ENCODE data around the gene ARL15. TPM values are rescaled to one million over a fixed set of nuclear protein-coding genes. Genes with fewer than 3 reads are reported as not detected.

The ARL15 gene
- total and polyA plus RNA-seq, 2 donors (not counting 1 experiment from before 2014, with no cell fraction given): 5.8 to 20.5 TPM

DNA sequence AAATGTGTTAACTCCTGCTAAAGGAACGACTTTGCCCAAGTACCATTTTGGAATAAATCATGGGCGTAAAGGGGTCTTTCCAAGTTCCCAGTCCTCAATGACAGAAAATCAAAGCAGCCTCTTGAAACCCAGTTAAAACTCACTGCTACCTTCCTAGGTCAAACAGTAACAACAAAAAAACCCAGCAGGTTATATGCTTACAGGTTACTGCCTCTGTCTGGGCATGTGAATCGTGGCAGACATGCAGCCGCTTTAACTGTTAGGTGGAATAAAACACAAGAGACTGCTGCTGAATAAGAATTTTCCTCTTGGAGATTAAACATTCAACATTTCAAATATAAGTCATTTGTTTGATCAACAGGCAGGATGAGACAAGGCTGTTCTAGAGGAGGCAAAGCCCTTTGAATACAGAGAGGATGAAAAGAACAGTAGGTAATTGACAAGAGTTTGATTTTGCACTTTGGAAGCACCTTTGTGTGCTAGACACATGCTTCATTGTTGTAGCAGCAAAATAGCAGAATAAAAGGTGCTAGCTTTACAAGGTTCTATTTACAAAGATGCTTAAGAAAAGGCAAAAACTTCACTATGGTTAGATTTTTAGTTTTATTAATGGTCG lies 430.6 kb downstream of the ARL15 start:
- Histone ChIP-seq H3K4me3 (ENCODE audit: control extremely low read depth in 1 of 5, extremely low read depth in 1 of 5, insufficient read depth in 1 of 5, low read depth in 2 of 5, low read length in 4 of 5) (no peak overlapping the region), H2AFZ (ENCODE audit: insufficient read depth, low read depth, low read length, poor library complexity, severe bottlenecking) (no peak overlapping the region), H3K79me2 (ENCODE audit: control insufficient read depth, insufficient read depth, low read length) (no peaks in the 10 kb centered on the region), H3K36me3 (replicated peaks in 1 of 2; ENCODE audit: control extremely low read depth in 1 of 2, control insufficient read depth in 1 of 2, extremely low read depth in 1 of 2, insufficient read depth in 2 of 2, low read length in 1 of 2) (no peaks in the 10 kb centered on the region), H3K27me3 (replicated peaks in 1 of 4; ENCODE audit: control extremely low read depth in 1 of 4, control insufficient read depth in 3 of 4, insufficient read depth in 4 of 4, low read length in 3 of 4) (no peaks in the 10 kb centered on the region), H4K20me1 (ENCODE audit: control insufficient read depth, insufficient read depth, low read length, poor library complexity, severe bottlenecking) (no peaks in the 10 kb centered on the region), H3K27ac (ENCODE audit: low read length in 2 of 2) (no peak overlapping the region), H3K9me3 (ENCODE audit: control extremely low read depth in 1 of 3, control insufficient read depth in 2 of 3, insufficient read depth in 1 of 3, low read length in 2 of 3) (peaks cover 0 to 2% (median 0%) of the 10 kb centered on the region in 3 donors), H3K9ac (ENCODE audit: low read length) (no peak overlapping the region), H3K4me1 (ENCODE audit: control insufficient read depth in 2 of 2, insufficient read depth in 2 of 2, low read length in 2 of 2) (no peaks in the 10 kb centered on the region), H3K4me2 (replicated peaks; ENCODE audit: low read depth, low read length, poor library complexity, severe bottlenecking) (no peak overlapping the region)
- peaks cover 4% of the 10 kb centered on the region for H3K4me1 Mint-ChIP-seq
- DNase-seq: no peak
- H3K4me3 Mint-ChIP-seq: no peak overlapping the region
- no peaks in the 10 kb centered on the region for H3K27me3 Mint-ChIP-seq
- intact Hi-C loops (cut with micrococcal nuclease): no loop called here
- ATAC-seq (ENCODE audit: low read depth): no peak
- WGBS (ENCODE audit: insufficient coverage): 100% methylated on average over 1 of the region's 5 CpGs
- H3K27ac Mint-ChIP-seq: no peak overlapping the region
- TF ChIP-seq, protein P1, sequence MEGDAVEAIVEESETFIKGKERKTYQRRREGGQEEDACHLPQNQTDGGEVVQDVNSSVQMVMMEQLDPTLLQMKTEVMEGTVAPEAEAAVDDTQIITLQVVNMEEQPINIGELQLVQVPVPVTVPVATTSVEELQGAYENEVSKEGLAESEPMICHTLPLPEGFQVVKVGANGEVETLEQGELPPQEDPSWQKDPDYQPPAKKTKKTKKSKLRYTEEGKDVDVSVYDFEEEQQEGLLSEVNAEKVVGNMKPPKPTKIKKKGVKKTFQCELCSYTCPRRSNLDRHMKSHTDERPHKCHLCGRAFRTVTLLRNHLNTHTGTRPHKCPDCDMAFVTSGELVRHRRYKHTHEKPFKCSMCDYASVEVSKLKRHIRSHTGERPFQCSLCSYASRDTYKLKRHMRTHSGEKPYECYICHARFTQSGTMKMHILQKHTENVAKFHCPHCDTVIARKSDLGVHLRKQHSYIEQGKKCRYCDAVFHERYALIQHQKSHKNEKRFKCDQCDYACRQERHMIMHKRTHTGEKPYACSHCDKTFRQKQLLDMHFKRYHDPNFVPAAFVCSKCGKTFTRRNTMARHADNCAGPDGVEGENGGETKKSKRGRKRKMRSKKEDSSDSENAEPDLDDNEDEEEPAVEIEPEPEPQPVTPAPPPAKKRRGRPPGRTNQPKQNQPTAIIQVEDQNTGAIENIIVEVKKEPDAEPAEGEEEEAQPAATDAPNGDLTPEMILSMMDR (IDR thresholded peaks at IDR 0.05): no peak
- no peak for TF ChIP-seq EZH2 (IDR thresholded peaks at IDR 0.05; ENCODE audit: borderline replicate concordance, insufficient read depth, low read depth, low read length, poor library complexity, severe bottlenecking)
- no peaks in the 10 kb centered on the region for H3K9me3 Mint-ChIP-seq (ENCODE audit: insufficient read depth)
- CTCF ChIA-PET: no interaction called here
- POLR2A ChIA-PET: no interaction called here

DNA sequence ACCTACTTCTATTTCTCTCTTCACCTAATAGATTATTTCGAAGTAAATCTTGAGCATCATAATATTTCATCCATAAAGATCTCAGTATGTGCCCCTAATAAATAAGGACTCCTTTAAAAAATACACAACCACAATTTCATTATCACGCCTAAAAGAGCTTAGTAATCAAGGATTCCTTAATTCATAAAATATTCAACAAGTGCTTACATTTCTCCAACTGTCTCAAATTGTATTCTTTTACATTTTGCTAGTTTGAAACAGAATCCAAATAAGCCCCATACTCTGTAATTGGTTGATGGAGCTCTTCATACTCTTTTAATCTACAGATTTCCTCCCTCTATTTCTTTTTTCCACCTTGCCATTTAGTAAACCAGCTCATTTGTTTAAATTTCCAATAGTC lies 432.4 kb downstream of the ARL15 start:
- Mint-ChIP-seq H3K9me3 (ENCODE audit: insufficient read depth) (no peaks in the 10 kb centered on the region), H3K4me1 (no peaks in the 10 kb centered on the region), H3K4me3 (no peak overlapping the region), H3K27me3 (no peaks in the 10 kb centered on the region), H3K27ac (no peak overlapping the region)
- Histone ChIP-seq H3K36me3 (replicated peaks in 1 of 2; ENCODE audit: control extremely low read depth in 1 of 2, control insufficient read depth in 1 of 2, extremely low read depth in 1 of 2, insufficient read depth in 2 of 2, low read length in 1 of 2) (no peaks in the 10 kb centered on the region), H3K9ac (ENCODE audit: low read length) (no peak overlapping the region), H3K9me3 (ENCODE audit: control extremely low read depth in 1 of 3, control insufficient read depth in 2 of 3, insufficient read depth in 1 of 3, low read length in 2 of 3) (peaks cover 0 to 4% (median 0%) of the 10 kb centered on the region in 3 donors), H2AFZ (ENCODE audit: insufficient read depth, low read depth, low read length, poor library complexity, severe bottlenecking) (no peak overlapping the region), H3K79me2 (ENCODE audit: control insufficient read depth, insufficient read depth, low read length) (no peaks in the 10 kb centered on the region), H3K4me2 (replicated peaks; ENCODE audit: low read depth, low read length, poor library complexity, severe bottlenecking) (no peak overlapping the region), H3K4me3 (ENCODE audit: control extremely low read depth in 1 of 5, extremely low read depth in 1 of 5, insufficient read depth in 1 of 5, low read depth in 2 of 5, low read length in 4 of 5) (no peak overlapping the region), H3K27me3 (replicated peaks in 1 of 4; ENCODE audit: control extremely low read depth in 1 of 4, control insufficient read depth in 3 of 4, insufficient read depth in 4 of 4, low read length in 3 of 4) (no peaks in the 10 kb centered on the region), H3K27ac (ENCODE audit: low read length in 2 of 2) (no peak overlapping the region), H4K20me1 (ENCODE audit: control insufficient read depth, insufficient read depth, low read length, poor library complexity, severe bottlenecking) (no peaks in the 10 kb centered on the region), H3K4me1 (ENCODE audit: control insufficient read depth in 2 of 2, insufficient read depth in 2 of 2, low read length in 2 of 2) (no peaks in the 10 kb centered on the region)
- POLR2A ChIA-PET: no interaction called here
- intact Hi-C loops (cut with micrococcal nuclease): no loop called here
- no peak for ATAC-seq (ENCODE audit: low read depth)
- TF ChIP-seq, protein P1 (IDR thresholded peaks at IDR 0.05): no peak
- TF ChIP-seq EZH2 (IDR thresholded peaks at IDR 0.05; ENCODE audit: borderline replicate concordance, insufficient read depth, low read depth, low read length, poor library complexity, severe bottlenecking): no peak
- CTCF ChIA-PET: no interaction called here
- no CpG with 5 or more reads among the region's 2 CpGs for WGBS (ENCODE audit: insufficient coverage)
- DNase-seq: no peak

All from B cell (primary cell).